HepG2 (cell line): ENCODE measurements around the gene BCL7A. TPM values are rescaled to one million over a fixed set of nuclear protein-coding genes. Genes with fewer than 3 reads are reported as not detected.
A peak's percentile ranks its signal among the peaks of the same experiment; 100 is the strongest.

Experiments used
- ARHGAP35 ChIP-seq: sonication (generic); formaldehyde crosslinking; IDR thresholded peaks from 2 replicates; pipeline ENCODE4 v1.9.0; 2022; ENCODE audit warnings: mild to moderate bottlenecking, inconsistent platforms, moderate library complexity, missing genetic modification reagents, borderline replicate concordance
- CENPBD1 ChIP-seq: sonication (generic); formaldehyde crosslinking; IDR thresholded peaks from 2 replicates; pipeline ENCODE4 v1.8.0; 2022; ENCODE audit warnings: missing genetic modification reagents, low read depth, mild to moderate bottlenecking, borderline replicate concordance
- DZIP1 ChIP-seq: sonication (generic); formaldehyde crosslinking; IDR thresholded peaks from 2 replicates; pipeline ENCODE4 v1.5.0; 2020; ENCODE audit warnings: mild to moderate bottlenecking, missing genetic modification reagents
- ISL2 ChIP-seq: sonication (generic); formaldehyde crosslinking; IDR thresholded peaks from 2 replicates; pipeline ENCODE4 v1.5.0; 2020; ENCODE audit warnings: missing genetic modification reagents
- NFKB2 ChIP-seq: sonication (generic); formaldehyde crosslinking; IDR thresholded peaks from 2 replicates; pipeline ENCODE4 v1.4.0; 2020; ENCODE audit warnings: missing genetic modification reagents, borderline replicate concordance
- PBX3 ChIP-seq: sonication (generic); formaldehyde crosslinking; IDR thresholded peaks from 2 replicates; pipeline ENCODE4 v1.8.1; 2023; ENCODE audit warnings: missing genetic modification reagents, inconsistent platforms, borderline replicate concordance
- TFAP4 ChIP-seq: sonication (generic); IDR thresholded peaks from 2 replicates; pipeline ENCODE4 v1.6.1; 2016; ENCODE audit warnings: low read depth, borderline replicate concordance
- ZFAT ChIP-seq: sonication (generic); formaldehyde crosslinking; conservative IDR thresholded peaks from 2 replicates; pipeline ENCODE4 v1.8.1; 2023; ENCODE audit warnings: missing genetic modification reagents, inconsistent platforms
- ZNF281 ChIP-seq: sonication (generic); formaldehyde crosslinking; IDR thresholded peaks from 2 replicates; pipeline ENCODE4 v1.4.0; 2020; ENCODE audit warnings: missing genetic modification reagents, borderline replicate concordance
- ZNF564 ChIP-seq: sonication (generic); formaldehyde crosslinking; IDR thresholded peaks from 2 replicates; pipeline ENCODE4 v1.8.1; 2023; ENCODE audit warnings: mild to moderate bottlenecking, missing genetic modification reagents
- ZNF574 ChIP-seq: sonication (generic); formaldehyde crosslinking; IDR thresholded peaks from 2 replicates; pipeline ENCODE4 v1.4.0; 2020; ENCODE audit warnings: missing genetic modification reagents
- ZNF672 ChIP-seq: sonication (generic); formaldehyde crosslinking; IDR thresholded peaks from 2 replicates; pipeline ENCODE4 v1.8.1; 2022; ENCODE audit warnings: missing genetic modification reagents
- ZNF781 ChIP-seq: sonication (generic); formaldehyde crosslinking; IDR thresholded peaks from 2 replicates; pipeline ENCODE4 v1.5.1; 2020; ENCODE audit warnings: borderline replicate concordance, mild to moderate bottlenecking, missing genetic modification reagents; ENCODE audit errors: not compliant biosample characterization
- ZNF788 ChIP-seq: sonication (generic); formaldehyde crosslinking; IDR thresholded peaks from 2 replicates; pipeline ENCODE4 v1.5.0; 2020; ENCODE audit warnings: mild to moderate bottlenecking, missing genetic modification reagents, borderline replicate concordance
- polyA plus RNA-seq, 8 experiments: library from polyadenylated mRNA; depleted of rRNA in 3 of 8; stranded (reverse) in 7 of 8; unstranded in 1 of 8; fragments of >200 nt; fragmentation: Illumina TruSeq in 4 of 8; extraction: Trizol in 4 of 8; gene quantifications; 2 replicates each; pipeline versions ENCODE4 v1.2.1 to v1.2.3, GENCODE V29; 2011 to 2016; ENCODE audit warnings: low read depth in 4 of 8, missing spikeins in 1 of 8, mixed read lengths in 1 of 8; ENCODE audit not compliant: insufficient read depth in 1 of 8
- total RNA-seq, 5 experiments: library from RNA; depleted of rRNA; stranded (reverse); fragments of >200 nt; fragmentation: Illumina TruSeq; extraction: Trizol; gene quantifications; 2 replicates each; pipeline ENCODE4 v1.2.3, GENCODE V29; 2016; ENCODE audit warnings: low read depth in 1 of 5

BCL7A gene
- total and polyA plus RNA-seq, 2 of the 13 experiments (the other 11 are each of a cell fraction or from before 2014, with no cell fraction given): 4.1 to 6.2 TPM

GRCh38 chr12:122023339-122024131 is 1.9 kb downstream of the BCL7A start (continued):
- peak; percentile 14; the same call in 1 of the 2 replicates for TF ChIP-seq ZNF574 (CRISPR knock-in tag)
- 0 out of 2 replicates have a peak, but pooled peaks have one; percentile 67 for TF ChIP-seq ZFAT (CRISPR knock-in tag)
- peak; percentile 23; the same call in 1 of the 2 replicates for TF ChIP-seq ZNF788
- TF ChIP-seq ZNF281 (CRISPR knock-in tag): peak; percentile 45; the same call in 1 of the 2 replicates
- TF ChIP-seq ISL2: no peak; the same call in none of the 2 replicates
- TF ChIP-seq ARHGAP35 (CRISPR knock-in tag): 0 out of 2 replicates have a peak, but pooled peaks have one; percentile 31
- TF ChIP-seq NFKB2 (CRISPR knock-in tag): peak; percentile 65; the same call in 1 of the 2 replicates
- TF ChIP-seq ZNF781 (CRISPR knock-in tag): no peak
- peak; percentile 59; the same call in 1 of the 2 replicates for TF ChIP-seq ZNF564 (CRISPR knock-in tag)
- no peak for TF ChIP-seq DZIP1 (CRISPR knock-in tag)
- TF ChIP-seq TFAP4: peak; percentile 68
- no peak for TF ChIP-seq PBX3 (CRISPR knock-in tag)
- no peak for TF ChIP-seq ZNF672 (CRISPR knock-in tag)
- TF ChIP-seq CENPBD1: no peak
